PC-3 (cell line): Measurements from ENCODE around the gene MARCHF5. TPM values are rescaled to one million over a fixed set of nuclear protein-coding genes. Genes with fewer than 3 reads are reported as not detected.

ENCODE experiments used
- ATAC-seq: fragments of 200-7000 bp; cut with Tn5 transposase; 2 replicates; pipeline ENCODE4 v1.9.1; 2020; ENCODE audit warnings: mild to moderate bottlenecking, moderate library complexity
- BruUV-seq: library from RNA; stranded (reverse); fragments of 400-500 nt; replicated peaks from 2 replicates; lab custom pipeline; 2021; lab: Mats Ljungman, UMichigan
- CTCF ChIA-PET: fragments of 300-600 bp; sonication (Branson Sonifier 250); formaldehyde crosslinking; loops from one replicate; lab custom pipeline; 2022; ENCODE audit warnings: antibody characterized with exemption; lab: Charles Lee
- POLR2A ChIA-PET: fragments of 300-600 bp; sonication (Branson Sonifier 250); formaldehyde crosslinking; loops from one replicate; lab custom pipeline; 2022; ENCODE audit warnings: antibody characterized with exemption; ENCODE audit not compliant: unreplicated experiment; lab: Charles Lee
- DNase-seq: peaks from one replicate; pipeline ENCODE4 v3.0.0-alpha.2; 2015
- H2AFZ ChIP-seq: fragments of 300-600 bp; sonication (generic); 2 replicates; pipeline ENCODE4 v1.6.0; 2016; ENCODE audit warnings: antibody characterized with exemption, low read length
- H3F3A ChIP-seq: fragments of 300-600 bp; sonication (generic); one replicate; pipeline ENCODE4 v1.6.0; 2017; ENCODE audit warnings: antibody characterized with exemption, low read length, control low read depth, mild to moderate bottlenecking; ENCODE audit not compliant: unreplicated experiment
- H3K27ac ChIP-seq: fragments of 300-600 bp; sonication (generic); 2 replicates; pipeline ENCODE4 v1.5.1; 2016; ENCODE audit warnings: mild to moderate bottlenecking, low read length
- H3K27me3 ChIP-seq: fragments of 300-600 bp; sonication (generic); 2 replicates; pipeline ENCODE4 v1.6.1; 2016; ENCODE audit warnings: low read length, mixed read lengths
- H3K36me3 ChIP-seq: fragments of 300-600 bp; sonication (generic); 2 replicates; pipeline ENCODE4 v1.6.1; 2016; ENCODE audit warnings: low read depth, mixed run types, low read length, mixed read lengths
- H3K4me1 ChIP-seq: fragments of 300-600 bp; sonication (generic); 2 replicates; pipeline ENCODE4 v1.5.1; 2016; ENCODE audit warnings: low read length; ENCODE audit not compliant: insufficient read depth
- H3K4me2 ChIP-seq: fragments of 300-600 bp; sonication (generic); 2 replicates; pipeline ENCODE4 v1.6.0; 2016; ENCODE audit warnings: low read length
- H3K4me3 ChIP-seq: fragments of 300-600 bp; sonication (generic); 2 replicates; pipeline ENCODE4 v1.5.1; 2016; ENCODE audit warnings: mild to moderate bottlenecking, low read length, mixed read lengths
- H3K79me2 ChIP-seq: fragments of 300-600 bp; sonication (generic); 2 replicates; pipeline ENCODE4 v1.6.1; 2017; ENCODE audit warnings: low read length, mixed read lengths
- H3K9ac ChIP-seq: fragments of 300-600 bp; sonication (generic); 2 replicates; pipeline ENCODE4 v1.6.0; 2016; ENCODE audit warnings: mild to moderate bottlenecking, low read length
- H3K9me2 ChIP-seq: fragments of 300-600 bp; sonication (generic); replicated peaks from 2 replicates; pipeline ENCODE4 v1.6.1; 2016; ENCODE audit warnings: mixed run types, low read length, mixed read lengths
- H3K9me3 ChIP-seq: fragments of 300-600 bp; sonication (generic); 2 replicates; pipeline ENCODE4 v1.6.1; 2016; ENCODE audit warnings: low read length, mixed read lengths
- H4K20me1 ChIP-seq: fragments of 300-600 bp; sonication (generic); 2 replicates; pipeline ENCODE4 v1.6.1; 2016; ENCODE audit warnings: low read length, mixed read lengths
- EZH2 ChIP-seq: fragments of 300-600 bp; sonication (generic); IDR thresholded peaks from one replicate; pipeline ENCODE4 v1.6.1; 2017; ENCODE audit warnings: antibody characterized with exemption, mild to moderate bottlenecking, low read length; ENCODE audit not compliant: unreplicated experiment
- EZH2phosphoT487 ChIP-seq: fragments of 300-600 bp; sonication (generic); IDR thresholded peaks from 2 replicates; pipeline ENCODE4 v1.6.1; 2018; ENCODE audit warnings: mild to moderate bottlenecking, antibody characterized with exemption, low read length, borderline replicate concordance
- intact Hi-C: fragments of 100-400 bp; cut with micrococcal nuclease; formaldehyde crosslinking; loops from 2 replicates; pipeline ENCODE4 v1.9.0; 2023
- total RNA-seq: library from RNA; depleted of rRNA; stranded (reverse); fragments of >200 nt; gene quantifications from 2 replicates; pipeline ENCODE4 v1.2.3, GENCODE V29; 2014
- TF ChIP-seq, protein P1 (sequence below): fragments of 300-600 bp; sonication (generic); conservative IDR thresholded peaks from 2 replicates; pipeline ENCODE4 v1.5.1; 2017; ENCODE audit warnings: antibody characterized with exemption, low read depth, mild to moderate bottlenecking, low read length

MARCHF5 gene
- total RNA-seq, 1 experiment from 2014 or later: 7.4 TPM

DNA sequence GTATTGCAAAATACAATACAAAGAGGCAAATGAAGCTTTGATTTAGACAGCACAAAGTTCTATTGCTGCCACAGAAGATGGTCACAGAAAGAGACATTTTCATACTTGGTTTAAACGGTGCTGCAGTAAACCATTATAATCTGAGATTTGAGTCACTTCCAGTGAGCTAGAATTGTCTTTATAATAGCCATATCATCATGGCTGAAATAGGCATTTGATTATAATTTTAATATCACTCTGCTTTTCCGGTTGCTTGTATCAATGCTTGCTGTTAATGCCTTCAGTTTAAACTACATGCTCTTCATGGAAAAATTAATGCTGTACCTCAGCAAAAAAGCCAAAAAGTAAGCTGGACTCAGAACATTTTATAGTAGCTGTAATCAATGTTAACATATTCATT is 48.6 kb upstream of the MARCHF5 start:
- no peaks in the 10 kb centered on the region for H3K9me2 ChIP-seq
- H3K4me3 ChIP-seq: no peak overlapping the region
- BruUV-seq: no TSS peak
- H3K4me1 ChIP-seq: peaks cover 45% of the 10 kb centered on the region
- no peaks in the 10 kb centered on the region for H3K27me3 ChIP-seq
- H4K20me1 ChIP-seq: no peaks in the 10 kb centered on the region
- intact Hi-C loops: loop anchor here (5.0 kb wide), 1 partner anchor 100 kb away; no protein-coding TSS in a partner anchor
- CTCF ChIA-PET: no interaction called here
- POLR2A ChIA-PET: no interaction called here
- H3F3A ChIP-seq: no peaks in the 10 kb centered on the region
- H3K9ac ChIP-seq: no peak overlapping the region
- H2AFZ ChIP-seq: no peak overlapping the region
- H3K79me2 ChIP-seq: 0 out of 2 replicates have a peak, but pooled peaks cover 7% of the 10 kb centered on the region
- TF ChIP-seq EZH2: no peak
- no peak for TF ChIP-seq EZH2phosphoT487
- TF ChIP-seq, protein P1, sequence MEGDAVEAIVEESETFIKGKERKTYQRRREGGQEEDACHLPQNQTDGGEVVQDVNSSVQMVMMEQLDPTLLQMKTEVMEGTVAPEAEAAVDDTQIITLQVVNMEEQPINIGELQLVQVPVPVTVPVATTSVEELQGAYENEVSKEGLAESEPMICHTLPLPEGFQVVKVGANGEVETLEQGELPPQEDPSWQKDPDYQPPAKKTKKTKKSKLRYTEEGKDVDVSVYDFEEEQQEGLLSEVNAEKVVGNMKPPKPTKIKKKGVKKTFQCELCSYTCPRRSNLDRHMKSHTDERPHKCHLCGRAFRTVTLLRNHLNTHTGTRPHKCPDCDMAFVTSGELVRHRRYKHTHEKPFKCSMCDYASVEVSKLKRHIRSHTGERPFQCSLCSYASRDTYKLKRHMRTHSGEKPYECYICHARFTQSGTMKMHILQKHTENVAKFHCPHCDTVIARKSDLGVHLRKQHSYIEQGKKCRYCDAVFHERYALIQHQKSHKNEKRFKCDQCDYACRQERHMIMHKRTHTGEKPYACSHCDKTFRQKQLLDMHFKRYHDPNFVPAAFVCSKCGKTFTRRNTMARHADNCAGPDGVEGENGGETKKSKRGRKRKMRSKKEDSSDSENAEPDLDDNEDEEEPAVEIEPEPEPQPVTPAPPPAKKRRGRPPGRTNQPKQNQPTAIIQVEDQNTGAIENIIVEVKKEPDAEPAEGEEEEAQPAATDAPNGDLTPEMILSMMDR: no peak
- H3K36me3 ChIP-seq: no peaks in the 10 kb centered on the region
- no peaks in the 10 kb centered on the region for H3K9me3 ChIP-seq
- H3K27ac ChIP-seq: no peak overlapping the region
- H3K4me2 ChIP-seq: peak overlapping the region; percentile 79
- DNase-seq: no peak
- ATAC-seq: no peak

DNA sequence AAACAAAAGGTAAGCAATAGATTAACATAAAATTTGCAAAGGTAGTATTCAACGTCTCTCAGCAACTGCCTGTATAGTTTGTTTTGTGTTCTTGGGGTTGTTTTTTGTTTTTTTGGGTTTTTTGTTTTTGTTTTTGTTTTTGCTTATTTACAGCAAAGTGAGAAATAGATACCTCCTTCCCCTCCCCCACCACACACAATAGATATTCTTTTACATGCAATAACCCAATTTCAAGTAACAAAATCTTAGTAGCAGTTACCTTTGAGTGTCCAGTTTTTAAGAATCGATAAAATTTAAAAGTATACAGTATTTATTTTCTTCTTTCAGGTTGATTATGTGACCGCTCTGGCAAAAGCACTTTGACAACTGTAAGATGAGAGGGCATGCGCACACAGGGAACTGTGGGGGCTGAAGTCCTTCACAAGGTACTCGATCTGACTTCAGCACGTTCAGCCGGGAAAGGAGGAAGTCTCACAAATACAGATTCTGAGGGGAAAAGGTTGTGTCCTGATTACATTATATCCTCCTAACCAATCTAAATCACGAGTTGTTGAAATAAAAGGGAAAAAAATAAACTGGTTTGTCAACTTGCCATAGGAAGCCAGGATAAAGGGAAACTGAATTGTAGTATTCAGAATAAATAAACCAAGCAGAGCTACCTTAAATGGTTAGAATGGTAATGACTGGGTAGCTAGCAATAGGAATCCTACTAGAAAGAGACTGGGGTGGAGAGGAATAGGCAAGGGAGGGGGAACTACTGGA is 47.9 kb upstream of the MARCHF5 start:
- H3K27ac ChIP-seq: no peak overlapping the region

More for the DNA sequence above, 47.9 kb upstream of the MARCHF5 start:
- Histone ChIP-seq H3K9me2 (no peaks in the 10 kb centered on the region), H3K4me3 (peak overlapping the region; percentile 56), H3K9ac (no peak overlapping the region), H3K79me2 (0 out of 2 replicates have a peak, but pooled peaks cover 1% of the 10 kb centered on the region), H3K4me2 (peak overlapping the region; percentile 79), H4K20me1 (no peaks in the 10 kb centered on the region), H3K36me3 (no peaks in the 10 kb centered on the region), H2AFZ (peak overlapping the region; percentile 42; the same call in 1 of the 2 replicates), H3K27me3 (no peaks in the 10 kb centered on the region), H3K4me1 (peaks cover 42% of the 10 kb centered on the region), H3F3A (no peaks in the 10 kb centered on the region), H3K9me3 (no peaks in the 10 kb centered on the region)
- intact Hi-C loops: loop anchor here (1.0 to 5.0 kb wide), 2 partner anchors 47 to 101 kb away; no protein-coding TSS in a partner anchor
- BruUV-seq: no TSS peak
- peak; percentile 44 for ATAC-seq
- POLR2A ChIA-PET: interaction anchor here (0.6 kb wide), 1 partner anchor 32 kb away, joined by 7 read pairs; no protein-coding TSS in a partner anchor
- TF ChIP-seq EZH2phosphoT487 (no peak), EZH2 (no peak)
- TF ChIP-seq, protein P1: no peak
- CTCF ChIA-PET: interaction anchor here (1.0 kb wide), 1 partner anchor 48 kb away, joined by 7 read pairs; the partner anchor contains the start of genes CPEB3 and MARCHF5
- peak; percentile 57 for DNase-seq
